Right ventricle myocardium inferior (tissue), 1 donor: ENCODE data around the gene ST6GAL1. TPM values are rescaled to one million over a fixed set of nuclear protein-coding genes. Genes with fewer than 3 reads are reported as not detected.
"Not testable (repeated sequence)": the region's sequence is repeated elsewhere in the genome, so short reads cannot be mapped to it uniquely, and the experiment has no call there.

Experiments
- ATAC-seq: fragments of 200-7000 bp; cut with Tn5 transposase; one replicate; pipeline ENCODE4 v1.9.1; 2020; ENCODE audit warnings: mild to moderate bottlenecking, moderate library complexity
- DNase-seq: peaks from one replicate; pipeline ENCODE4 v3.0.0; 2021; ENCODE audit errors: missing footprints
- intact Hi-C: fragments of 100-400 bp; cut with DNase I; formaldehyde crosslinking; loops from one replicate; pipeline ENCODE4 v1.11.0; 2022
- total RNA-seq: library from RNA; stranded (reverse); fragmentation: NEBNext Ultra II Directional; extraction: Animal tissue kit (Norgen Biotek cat#: 25700); gene quantifications from one replicate; pipeline ENCODE4 v1.2.1, GENCODE V29; 2021
- donor health status: DM: no; HTN: yes; CAD: no; lungs with severe emphysema.

ST6GAL1 gene
- total RNA-seq, 1 donor from 2014 or later: 77.1 TPM

- ATAC-seq: no peak
- intact Hi-C loops: no loop called here
These were observed 75.6 kb downstream of the ST6GAL1 start for GRCh38 chr3:187005827-187006481.

DNA sequence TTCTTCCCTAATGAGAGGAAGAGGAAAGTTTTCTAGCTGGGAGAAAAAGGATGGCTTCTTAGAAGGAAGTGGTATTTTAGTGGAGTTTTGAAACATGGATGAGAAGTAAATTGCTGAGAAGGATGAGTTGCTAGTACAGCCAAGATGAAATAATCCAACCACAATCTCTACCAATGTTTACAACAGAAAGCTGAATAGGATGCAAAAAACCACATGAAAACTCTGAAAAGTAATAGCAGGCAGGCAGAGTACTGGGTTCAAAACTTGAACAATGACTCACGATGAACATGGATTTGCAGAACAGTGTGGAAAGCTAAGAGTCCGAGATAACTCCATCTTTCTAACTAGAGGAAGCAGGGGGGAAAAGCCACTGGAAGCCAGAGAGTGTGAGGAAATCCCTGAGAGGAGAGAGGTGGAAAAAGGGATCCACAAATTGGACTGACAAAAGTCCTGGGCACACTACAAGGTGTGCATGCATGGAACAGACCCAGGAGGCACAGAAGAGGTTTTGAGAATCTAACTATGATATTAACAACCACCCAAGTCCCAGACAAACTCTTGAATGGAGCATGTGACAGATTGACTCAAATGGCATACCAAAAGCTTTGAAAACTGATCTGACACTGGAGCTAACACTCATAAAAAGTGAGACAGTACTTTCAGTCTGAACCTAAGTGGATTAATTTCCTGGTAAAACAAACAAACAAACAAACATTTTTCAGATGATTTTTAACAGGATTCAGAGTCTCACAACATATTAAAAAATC is 76.7 kb downstream of the ST6GAL1 start:
- ATAC-seq (no peak), DNase-seq (no peak)
- intact Hi-C loops: no loop called here

More at GRCh38 chr3:187005827-187006481, 75.6 kb downstream of the ST6GAL1 start:
- DNase-seq: no peak

DNA sequence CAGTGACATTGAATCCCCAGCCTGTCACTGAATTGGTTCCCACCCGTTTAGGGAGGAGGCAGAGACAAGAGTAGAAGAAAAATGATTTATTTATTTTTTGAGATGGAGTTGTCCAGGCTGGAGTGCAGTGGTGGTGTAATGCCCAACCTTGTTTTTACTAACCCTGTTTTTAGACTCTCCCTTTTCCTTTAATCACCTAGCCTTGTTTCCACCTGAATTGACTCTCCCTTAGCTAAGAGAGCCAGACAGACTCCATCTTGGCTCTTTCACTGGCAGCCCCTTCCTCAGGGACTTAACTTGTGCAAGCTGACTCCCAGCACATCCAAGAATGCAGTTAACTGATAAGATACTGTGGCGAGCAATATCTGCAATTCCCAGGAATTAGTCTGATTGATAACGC is 80.1 kb downstream of the ST6GAL1 start:
- DNase-seq, ATAC-seq, intact Hi-C loops: not testable (repeated sequence)

DNA sequence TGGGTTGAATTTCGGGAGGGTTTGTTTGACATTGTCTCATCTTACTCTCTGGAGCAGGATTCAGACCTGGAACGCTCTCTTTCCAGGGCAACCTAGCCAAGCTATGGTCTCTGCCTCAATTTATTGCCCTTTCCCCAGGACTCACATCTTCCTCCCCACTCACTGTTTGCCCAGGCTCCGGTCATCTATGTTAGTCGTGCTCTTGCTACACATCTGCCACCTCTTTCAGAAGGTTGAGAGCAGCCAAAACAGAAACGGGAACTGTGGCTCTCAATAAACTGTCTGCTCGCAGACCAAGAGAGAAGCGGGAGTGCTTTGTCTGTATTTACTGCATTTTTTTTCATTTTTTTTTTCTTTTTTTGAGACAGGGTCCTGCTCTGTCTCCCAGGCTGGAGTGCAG is 81.6 kb downstream of the ST6GAL1 start:
- intact Hi-C loops: no loop called here
- no peak for ATAC-seq
- DNase-seq: no peak

- no peak for DNase-seq
- no peak for ATAC-seq
- intact Hi-C loops: no loop called here
These were observed 82.3 kb downstream of the ST6GAL1 start for GRCh38 chr3:187012609-187013051.

DNA sequence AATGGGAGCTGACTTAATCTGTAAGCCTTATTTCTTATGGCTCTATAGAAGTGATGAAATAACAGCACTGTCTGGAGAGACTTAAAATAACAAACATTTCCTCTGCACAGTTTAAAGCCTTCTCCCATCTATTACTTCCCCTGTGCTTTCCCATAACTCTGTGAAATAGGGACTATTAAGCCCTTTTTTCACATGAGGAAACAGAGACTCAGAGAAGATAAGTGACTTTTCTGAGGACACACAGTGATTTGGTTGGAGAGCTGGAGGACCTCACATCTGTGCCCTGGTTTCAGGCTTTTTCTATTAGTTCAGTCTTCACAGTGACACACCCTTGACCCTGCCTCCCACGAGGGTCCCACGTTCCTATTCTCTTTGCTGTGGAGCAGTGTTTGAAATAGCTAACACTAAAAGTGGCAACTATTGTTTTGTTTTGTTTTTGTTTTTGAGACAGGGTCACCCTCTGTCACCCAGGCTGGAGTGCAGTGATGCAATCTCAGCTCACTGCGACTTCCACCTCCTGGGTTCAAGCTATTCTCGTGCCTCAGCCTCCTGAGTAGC is 82.9 kb downstream of the ST6GAL1 start:
- ATAC-seq: no peak
- intact Hi-C loops: no loop called here

DNA sequence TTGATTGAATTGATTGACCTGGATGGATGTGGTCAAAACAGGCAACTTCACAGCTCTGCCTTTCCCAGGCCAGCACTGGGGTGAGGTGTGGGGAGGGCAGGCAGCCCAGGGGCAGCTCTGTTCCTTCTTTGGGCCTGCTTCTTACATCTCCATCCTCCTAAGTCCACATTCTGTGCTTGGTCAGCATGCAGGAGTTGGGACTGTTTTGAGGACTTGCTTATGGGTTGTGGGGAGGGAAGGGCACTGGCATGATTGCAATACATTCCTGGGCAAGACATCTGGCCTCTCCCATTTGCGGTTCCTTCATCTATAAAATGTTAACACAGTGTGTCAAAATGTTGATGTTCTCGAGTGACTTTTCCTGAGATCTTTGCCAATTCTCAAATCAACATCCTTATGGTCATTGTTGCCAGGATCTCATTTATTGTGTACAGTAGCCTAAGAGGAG is 84.1 kb downstream of the ST6GAL1 start:
- DNase-seq: no peak
- intact Hi-C loops: no loop called here
- no peak for ATAC-seq

More for the DNA sequence above, 82.9 kb downstream of the ST6GAL1 start:
- DNase-seq: no peak

DNA sequence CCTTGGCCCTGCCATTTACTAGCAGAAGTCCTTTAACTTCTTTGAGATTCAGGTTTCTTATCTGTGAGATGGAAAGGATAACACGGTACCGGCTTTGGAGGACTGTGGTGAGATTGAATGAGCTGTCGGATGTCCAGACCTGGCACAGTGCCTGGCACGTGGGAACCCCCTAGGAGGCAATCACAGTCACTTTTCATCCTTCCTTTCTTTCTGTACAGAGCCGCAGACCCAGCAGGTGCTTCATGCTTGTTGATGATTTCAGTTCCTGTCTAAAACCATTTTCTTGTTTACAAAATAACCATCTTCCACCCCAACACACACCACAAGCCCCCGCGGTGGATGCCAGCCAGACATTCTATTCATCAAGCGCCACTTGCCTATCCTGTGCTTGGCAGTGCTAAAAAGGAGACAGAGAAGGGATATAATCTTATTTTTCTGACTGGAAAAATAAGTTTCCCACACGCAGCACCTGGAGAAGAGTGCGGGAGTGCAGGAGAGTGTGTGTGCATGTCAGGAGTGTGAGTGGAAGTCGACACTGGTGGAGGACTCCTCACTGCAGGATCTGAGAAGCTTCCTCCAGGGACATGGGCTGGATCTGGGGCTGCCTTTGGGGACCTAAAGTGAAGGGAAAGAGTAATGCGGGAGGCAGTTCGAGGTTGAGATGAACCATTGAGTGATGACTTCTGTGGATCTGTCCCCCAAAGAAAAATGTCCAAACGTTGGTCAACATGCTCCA is 85.7 kb downstream of the ST6GAL1 start:
- DNase-seq (no peak), ATAC-seq (no peak)
- intact Hi-C loops: no loop called here

GRCh38 chr3:187016639-187017345 is 86.5 kb downstream of the ST6GAL1 start:
- DNase-seq (no peak), ATAC-seq (peak; percentile 54)
- intact Hi-C loops: no loop called here

- DNase-seq: no peak
- intact Hi-C loops: no loop called here
- peak; percentile 70 for ATAC-seq
These were observed 87.3 kb downstream of the ST6GAL1 start for GRCh38 chr3:187017511-187018230.

GRCh38 chr3:187019542-187020072 is 89.3 kb downstream of the ST6GAL1 start:
- ATAC-seq: no peak
- no peak for DNase-seq
- intact Hi-C loops: no loop called here

DNA sequence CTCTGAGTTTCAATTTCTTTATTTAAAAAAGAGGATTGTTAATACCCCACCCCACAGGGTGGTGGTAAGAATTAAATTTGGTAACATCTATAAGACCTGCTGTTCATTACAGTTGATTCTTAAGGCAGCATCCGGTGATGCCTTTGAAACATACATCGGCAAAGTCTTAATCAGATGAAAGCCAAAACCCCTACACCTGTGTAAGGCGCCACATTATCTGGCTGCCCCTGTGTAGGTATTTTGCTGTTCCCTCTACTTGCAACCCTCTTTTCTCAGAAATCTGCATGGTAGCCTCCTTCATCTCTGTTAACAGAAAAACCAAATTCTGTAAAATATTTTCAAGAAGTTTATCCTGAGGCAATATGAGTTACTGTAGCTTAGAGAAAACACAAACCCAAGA is 90.0 kb downstream of the ST6GAL1 start:
- no peak for DNase-seq
- no peak for ATAC-seq

GRCh38 chr3:187021748-187022402 is 91.5 kb downstream of the ST6GAL1 start:
- intact Hi-C loops: no loop called here
- ATAC-seq (no peak), DNase-seq (no peak)

More for the DNA sequence above, 90.0 kb downstream of the ST6GAL1 start:
- intact Hi-C loops: no loop called here

DNA sequence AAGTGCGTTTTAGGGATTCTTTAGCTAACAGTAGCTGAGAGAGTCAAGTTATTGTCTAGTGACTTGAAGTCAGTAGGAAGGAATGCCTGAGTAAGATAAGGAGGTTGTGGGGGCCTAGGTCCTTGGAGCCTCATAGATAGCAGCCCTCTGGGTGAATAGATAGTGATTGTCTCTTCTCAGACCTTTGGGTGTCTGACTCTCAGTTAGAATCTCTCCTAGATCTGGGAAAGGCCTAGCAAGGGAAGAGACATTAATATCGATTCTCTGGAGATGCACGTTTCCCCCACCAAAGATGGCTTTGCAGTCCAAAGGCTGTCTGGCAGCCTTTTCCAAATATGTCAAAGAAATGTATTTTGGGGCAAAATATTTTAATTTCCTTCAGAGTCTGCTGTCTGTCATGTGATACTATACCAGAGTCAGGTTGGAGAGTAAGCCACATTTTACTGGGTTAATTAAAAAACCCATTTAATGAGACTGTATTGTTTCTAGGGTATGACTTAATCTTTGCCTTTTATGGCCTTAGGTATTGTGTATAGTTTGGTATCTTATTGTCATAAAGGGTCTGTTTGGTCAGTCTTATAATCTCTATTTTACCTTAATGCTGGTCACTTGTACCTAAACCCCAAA is 92.2 kb downstream of the ST6GAL1 start:
- no peak for DNase-seq
- intact Hi-C loops: no loop called here
- no peak for ATAC-seq

- DNase-seq, intact Hi-C loops, ATAC-seq: not testable (repeated sequence)
These were observed 93.0 kb downstream of the ST6GAL1 start for GRCh38 chr3:187023340-187023739.

- intact Hi-C loops: no loop called here
- no peak for DNase-seq
- no peak for ATAC-seq
These were observed 94.4 kb downstream of the ST6GAL1 start for GRCh38 chr3:187024536-187025226.
